Parathyroid adenoma (tissue), 2 donors: ENCODE data around the gene WDR33.

ENCODE experiments used
- H2AFZ ChIP-seq: fragments of 300-600 bp; sonication (generic); one replicate; pipeline ENCODE4 v1.7.0; 2017; ENCODE audit warnings: antibody characterized with exemption, mild to moderate bottlenecking
- H3K27ac ChIP-seq: fragments of 300-600 bp; sonication (generic); one replicate; pipeline ENCODE4 v1.7.0; 2017
- H3K27me3 ChIP-seq: fragments of 300-600 bp; sonication (generic); one replicate; pipeline ENCODE4 v1.7.0; 2017; ENCODE audit warnings: low read length; ENCODE audit not compliant: control insufficient read depth, insufficient read depth
- H3K36me3 ChIP-seq: fragments of 300-600 bp; sonication (generic); one replicate; pipeline ENCODE4 v1.7.0; 2017; ENCODE audit warnings: low read length; ENCODE audit not compliant: control insufficient read depth, insufficient read depth
- H3K4me1 ChIP-seq: fragments of 300-600 bp; sonication (generic); one replicate; pipeline ENCODE4 v1.7.0; 2017; ENCODE audit warnings: control low read depth
- H3K4me2 ChIP-seq: fragments of 300-600 bp; sonication (generic); one replicate; pipeline ENCODE4 v1.7.0; 2017; ENCODE audit warnings: low read length
- H3K4me3 ChIP-seq: fragments of 300-600 bp; sonication (generic); one replicate; pipeline ENCODE4 v1.7.0; 2017; ENCODE audit warnings: low read depth, low read length
- H3K79me2 ChIP-seq: fragments of 300-600 bp; sonication (generic); one replicate; pipeline ENCODE4 v1.7.0; 2017; ENCODE audit warnings: control low read depth
- H3K9ac ChIP-seq: fragments of 300-600 bp; sonication (generic); one replicate; pipeline ENCODE4 v1.7.0; 2017; ENCODE audit warnings: mild to moderate bottlenecking
- H3K9me3 ChIP-seq: fragments of 300-600 bp; sonication (generic); one replicate; pipeline ENCODE4 v1.7.0; 2017; ENCODE audit warnings: low read length; ENCODE audit not compliant: control insufficient read depth
- CTCF ChIP-seq: fragments of 300-600 bp; sonication (generic); IDR thresholded peaks from one replicate; pipeline ENCODE4 v1.7.0; 2017; ENCODE audit warnings: antibody characterized with exemption, mild to moderate bottlenecking
- donor health status: primary hyperparathyroidism.

WDR33 gene

GRCh38 chr2:127700527-127701192, 110.3 kb downstream of the WDR33 start:
- H3K4me3 ChIP-seq: peak overlapping the region; percentile 66
- peaks cover 3% of the 10 kb centered on the region for H3K79me2 ChIP-seq
- no peaks in the 10 kb centered on the region for H3K4me1 ChIP-seq
- TF ChIP-seq CTCF: no peak
- H3K9ac ChIP-seq: peak overlapping the region; percentile 75
- H3K9me3 ChIP-seq: no peaks in the 10 kb centered on the region
- H2AFZ ChIP-seq: peak overlapping the region; percentile 100
- peak overlapping the region; percentile 97 for H3K27ac ChIP-seq
- H3K27me3 ChIP-seq: no peaks in the 10 kb centered on the region
- H3K4me2 ChIP-seq: peak overlapping the region; percentile 66
- H3K36me3 ChIP-seq: no peaks in the 10 kb centered on the region

- H3K27me3 ChIP-seq: no peaks in the 10 kb centered on the region
- peaks cover 1% of the 10 kb centered on the region for H3K79me2 ChIP-seq
- H3K9me3 ChIP-seq: no peaks in the 10 kb centered on the region
- no peak overlapping the region for H3K4me2 ChIP-seq
- no peak overlapping the region for H3K9ac ChIP-seq
- no peak for TF ChIP-seq CTCF
- H3K36me3 ChIP-seq: no peaks in the 10 kb centered on the region
- H3K27ac ChIP-seq: no peak overlapping the region
- H3K4me1 ChIP-seq: no peaks in the 10 kb centered on the region
- H2AFZ ChIP-seq: no peak overlapping the region
- H3K4me3 ChIP-seq: no peak overlapping the region
Measured at GRCh38 chr2:127698553-127699355, 112.2 kb downstream of the WDR33 start.

- Histone ChIP-seq H3K4me3 (no peak overlapping the region), H3K36me3 (no peaks in the 10 kb centered on the region), H3K27me3 (no peaks in the 10 kb centered on the region), H3K4me2 (no peak overlapping the region), H3K27ac (no peak overlapping the region), H3K79me2 (no peaks in the 10 kb centered on the region), H2AFZ (no peak overlapping the region), H3K9me3 (no peaks in the 10 kb centered on the region), H3K9ac (no peak overlapping the region), H3K4me1 (no peaks in the 10 kb centered on the region)
- TF ChIP-seq CTCF: no peak
Measured at GRCh38 chr2:127697482-127698180, 113.3 kb downstream of the WDR33 start.

GRCh38 chr2:127695491-127696472, 115.2 kb downstream of the WDR33 start:
- Histone ChIP-seq H2AFZ (peak overlapping the region; percentile 73), H3K27me3 (no peaks in the 10 kb centered on the region), H3K4me1 (no peaks in the 10 kb centered on the region), H3K9me3 (no peaks in the 10 kb centered on the region), H3K27ac (no peak overlapping the region), H3K36me3 (no peaks in the 10 kb centered on the region), H3K4me3 (no peak overlapping the region), H3K4me2 (no peak overlapping the region), H3K9ac (no peak overlapping the region), H3K79me2 (no peaks in the 10 kb centered on the region)
- TF ChIP-seq CTCF: no peak
